UCSD-AML1 (cell line): ENCODE data around the gene SNX6.
"Not testable (repeated sequence)": the region's sequence is repeated elsewhere in the genome, so short reads cannot be mapped to it uniquely, and the experiment has no call there.

Source experiments
- DNase-seq: peaks from one replicate; lab custom pipeline; 2025; ENCODE audit not compliant: unreplicated experiment; lab: John Stamatoyannopoulos, UW

SNX6 gene

GRCh38 chr14:34640826-34641225 lies 10.9 kb upstream of the SNX6 start:
- no peak for DNase-seq

- DNase-seq, result not testable (repeated sequence)
These were observed 4.4 kb upstream of the SNX6 start for GRCh38 chr14:34634360-34634771.

- DNase-seq, result no peak
These were observed 3.8 kb upstream of the SNX6 start for GRCh38 chr14:34633742-34634141.

GRCh38 chr14:34632411-34632978 lies 2.5 kb upstream of the SNX6 start:
- DNase-seq, result no peak

GRCh38 chr14:34629344-34629656 lies 648 bp downstream of the SNX6 start:
- no peak for DNase-seq

- DNase-seq, result no peak
These were observed 1.2 kb downstream of the SNX6 start for GRCh38 chr14:34628681-34629135.

- DNase-seq, result no peak
These were observed 6.4 kb downstream of the SNX6 start for GRCh38 chr14:34623506-34623905.

- DNase-seq, result no peak
These were observed 9.1 kb downstream of the SNX6 start for GRCh38 chr14:34620839-34621238.

- no peak for DNase-seq
These were observed 9.8 kb downstream of the SNX6 start for GRCh38 chr14:34620115-34620514.

GRCh38 chr14:34619471-34619870 lies 10.5 kb downstream of the SNX6 start:
- no peak for DNase-seq

- DNase-seq, result no peak
These were observed 13.6 kb downstream of the SNX6 start for GRCh38 chr14:34616360-34616759.

- no peak for DNase-seq
These were observed 14.4 kb downstream of the SNX6 start for GRCh38 chr14:34615507-34615906.

- DNase-seq, result no peak
These were observed 15.3 kb downstream of the SNX6 start for GRCh38 chr14:34614638-34615037.

GRCh38 chr14:34610101-34610500 lies 19.8 kb downstream of the SNX6 start:
- no peak for DNase-seq

- no peak for DNase-seq
These were observed 24.5 kb downstream of the SNX6 start for GRCh38 chr14:34605461-34605860.

- no peak for DNase-seq
These were observed 25.0 kb downstream of the SNX6 start for GRCh38 chr14:34604995-34605394.

- no peak for DNase-seq
These were observed 33.1 kb downstream of the SNX6 start for GRCh38 chr14:34596891-34597290.

GRCh38 chr14:34593740-34594375 lies 36.1 kb downstream of the SNX6 start:
- DNase-seq, result no peak

- no peak for DNase-seq
These were observed 37.3 kb downstream of the SNX6 start for GRCh38 chr14:34592623-34593022.

GRCh38 chr14:34583525-34583924 lies 46.4 kb downstream of the SNX6 start:
- DNase-seq, result no peak

GRCh38 chr14:34582117-34582680 lies 47.7 kb downstream of the SNX6 start:
- DNase-seq, result no peak

GRCh38 chr14:34580381-34580780 lies 49.6 kb downstream of the SNX6 start:
- no peak for DNase-seq

GRCh38 chr14:34571771-34572170 lies 58.2 kb downstream of the SNX6 start:
- no peak for DNase-seq
